Measurements from ENCODE around the gene ADAMTS9. TPM values are rescaled to one million over a fixed set of nuclear protein-coding genes. Genes with fewer than 3 reads are reported as not detected.

The ADAMTS9 gene
- total and polyA plus RNA-seq, 10 of the 15 experiments (the other 5 are each of a cell fraction or from before 2014, with no cell fraction given), result 0.08 TPM; not detected in 9

DNA sequence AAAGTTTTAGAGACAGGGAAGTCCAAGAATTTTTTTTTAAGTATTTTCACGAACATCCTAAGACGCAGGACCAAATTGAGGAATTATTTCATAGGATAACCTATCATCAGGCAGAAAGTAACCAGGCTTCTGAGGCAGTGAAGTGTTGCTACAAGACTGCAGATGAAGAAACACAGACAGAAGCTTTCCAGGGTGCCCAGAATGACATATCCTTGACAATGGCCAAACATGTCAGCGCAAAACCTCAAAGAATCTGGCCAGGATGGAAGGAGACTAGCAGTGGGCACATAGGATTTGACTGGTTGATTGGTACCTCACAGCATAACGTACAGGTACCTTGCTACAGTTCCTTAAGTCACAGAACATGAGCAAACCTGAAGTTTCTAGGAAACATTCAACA, 7.5 kb downstream of the ADAMTS9 start (continued):
- TF ChIP-seq ZNF207 (IDR thresholded peaks at IDR 0.05; ENCODE audit: borderline replicate concordance), result no peak
- TF ChIP-seq EGR1 (IDR thresholded peaks at IDR 0.05; ENCODE audit: borderline replicate concordance in 1 of 2, low read depth in 2 of 2, low read length in 2 of 2), result no peak
- TF ChIP-seq ZBED1 (IDR thresholded peaks at IDR 0.05; ENCODE audit: borderline replicate concordance), result no peak
- TF ChIP-seq SMARCA5 (IDR thresholded peaks at IDR 0.05), result no peak
- no peak for TF ChIP-seq RBBP5 (conservative IDR thresholded peaks at IDR 0.05)

DNA sequence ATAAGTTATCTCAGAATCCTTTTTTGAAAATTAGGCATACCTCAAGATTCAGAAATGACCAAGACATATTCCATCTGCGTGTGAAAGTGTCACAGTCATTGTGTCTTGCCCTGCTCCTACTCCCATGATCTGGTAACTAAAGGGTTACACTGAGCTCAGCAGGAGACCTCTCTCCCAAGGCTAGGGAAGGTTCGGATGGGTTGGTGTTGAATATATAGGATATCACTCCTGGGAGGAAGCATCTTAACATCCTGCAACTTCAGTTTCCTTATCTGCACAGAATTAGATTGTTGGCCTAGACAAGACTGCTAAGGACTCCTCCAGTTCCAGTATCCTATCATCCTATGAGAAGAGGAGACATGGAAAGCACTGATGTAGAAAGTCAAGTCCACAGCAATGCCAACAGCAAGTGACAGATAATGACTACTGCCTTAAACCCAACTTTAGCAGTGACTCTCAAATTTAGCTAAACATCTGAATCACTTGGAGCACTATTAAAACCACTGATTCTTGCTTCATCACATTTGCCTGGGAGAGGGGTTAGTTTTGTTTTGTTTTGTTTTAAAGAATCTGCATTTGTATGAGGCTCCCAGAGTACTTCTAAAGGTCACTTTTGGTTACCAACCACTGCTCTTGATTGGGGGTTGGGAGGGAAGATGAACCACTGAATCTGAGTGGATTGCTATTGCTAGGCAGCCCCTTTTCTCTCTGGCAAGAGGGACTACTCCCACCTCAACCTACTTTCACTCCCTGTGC, 9.7 kb downstream of the ADAMTS9 start:
- 8% methylated on average over 2 of the region's 2 CpGs for WGBS (ENCODE audit: insufficient coverage, insufficient replicate concordance, low lambda C conversion rate, missing lambda C conversion rate)
- intact Hi-C loops (cut with micrococcal nuclease; ENCODE audit: unreplicated experiment), result no loop called here
- Histone ChIP-seq H3K36me3 (ENCODE audit: control insufficient read depth in 2 of 2, insufficient read depth in 2 of 2, low read length in 1 of 2) (no peaks in the 10 kb centered on the region), H4K20me1 (ENCODE audit: control insufficient read depth, insufficient read depth) (no peaks in the 10 kb centered on the region), H3K79me2 (ENCODE audit: control insufficient read depth, insufficient read depth, low read length) (no peaks in the 10 kb centered on the region), H3K4me2 (ENCODE audit: control insufficient read depth, insufficient read depth) (no peak overlapping the region), H3K9me3 (replicated peaks; ENCODE audit: control insufficient read depth, insufficient read depth, low read length) (no peaks in the 10 kb centered on the region), H3K27me3 (replicated peaks in 1 of 2; ENCODE audit: control insufficient read depth in 2 of 2, insufficient read depth in 2 of 2, low read length in 1 of 2) (no peaks in the 10 kb centered on the region), H3K4me1 (ENCODE audit: control insufficient read depth, insufficient read depth, low read length) (no peaks in the 10 kb centered on the region), H3K4me3 (no peak overlapping the region), H3K27ac (ENCODE audit: control insufficient read depth, insufficient read depth) (no peak overlapping the region), H2AFZ (ENCODE audit: control insufficient read depth, low read depth, low read length) (no peak overlapping the region), H3K9ac (ENCODE audit: control insufficient read depth, insufficient read depth, low read length) (no peak overlapping the region)
- POLR2A ChIA-PET, result no interaction called here
- RAD21 ChIA-PET (ENCODE audit: unreplicated experiment), result no interaction called here
- SMC1A ChIA-PET (ENCODE audit: uncharacterized antibody, unreplicated experiment), result no interaction called here
- FAIRE-seq, result no peak
- BruUV-seq (replicated peaks), result no TSS peak
- TF ChIP-seq IRF4 (IDR thresholded peaks at IDR 0.05; ENCODE audit: low read depth, low read length), result no peak
- no peak for TF ChIP-seq HDGF (IDR thresholded peaks at IDR 0.05)
- no peak for TF ChIP-seq KAT2A (conservative IDR thresholded peaks at IDR 0.05; ENCODE audit: control insufficient read depth, low read depth, low read length)
- no peak for TF ChIP-seq ZZZ3 (IDR thresholded peaks at IDR 0.05; ENCODE audit: control insufficient read depth, insufficient read length, low read depth)
- TF ChIP-seq ETV6 (conservative IDR thresholded peaks at IDR 0.05 in 1 of 2, IDR thresholded peaks at IDR 0.05 in 1 of 2; ENCODE audit: borderline replicate concordance in 1 of 2, low read depth in 1 of 2), result peak in 1 of 2 experiments; percentile 27; a peak in 1 of 4 replicates
- TF ChIP-seq NFXL1 (IDR thresholded peaks at IDR 0.05; ENCODE audit: borderline replicate concordance), result peak; percentile 47; the same call in 1 of the 2 replicates
- TF ChIP-seq SRF (IDR thresholded peaks at IDR 0.05; ENCODE audit: low read depth in 2 of 2, low read length in 2 of 2), result no peak
- CTCF ChIA-PET, result no interaction called here
- DNase-seq (ENCODE audit: low read depth, low spot score), result no peak
- in situ Hi-C loops (cut with MboI), result no loop called here
- no peak for ATAC-seq
